Karpas-422 (cell line): ENCODE measurements around the gene ETV6. TPM values are rescaled to one million over a fixed set of nuclear protein-coding genes. Genes with fewer than 3 reads are reported as not detected.

Experiments
- DNase-seq: peaks from one replicate; pipeline ENCODE4 v3.0.0-alpha.2; 2015
- H2AFZ ChIP-seq: fragments of 200-600 bp; sonication (generic); 2 replicates; pipeline ENCODE4 v1.6.1; 2014; ENCODE audit warnings: antibody characterized with exemption, low read length, mixed read lengths
- H3K27ac ChIP-seq: fragments of 200-600 bp; sonication (generic); 2 replicates; pipeline ENCODE4 v1.5.1; 2014; ENCODE audit warnings: mild to moderate bottlenecking, low read length, moderate library complexity
- H3K27me3 ChIP-seq: fragments of 200-600 bp; sonication (generic); 2 replicates; pipeline ENCODE4 v1.6.1; 2014; ENCODE audit warnings: low read length, mixed read lengths
- H3K36me3 ChIP-seq: fragments of 200-600 bp; sonication (generic); 2 replicates; pipeline ENCODE4 v1.6.1; 2014; ENCODE audit warnings: low read length, mixed read lengths; ENCODE audit not compliant: insufficient read depth
- H3K4me1 ChIP-seq: fragments of 200-600 bp; sonication (generic); 2 replicates; pipeline ENCODE4 v1.6.1; 2014; ENCODE audit warnings: mild to moderate bottlenecking, low read length, mixed read lengths
- H3K4me2 ChIP-seq: fragments of 200-600 bp; sonication (generic); 2 replicates; pipeline ENCODE4 v1.6.1; 2014; ENCODE audit warnings: low read length, low read depth, mild to moderate bottlenecking; ENCODE audit not compliant: poor library complexity, severe bottlenecking
- H3K4me3 ChIP-seq: fragments of 200-600 bp; sonication (generic); 2 replicates; pipeline ENCODE4 v1.5.1; 2014; ENCODE audit warnings: mild to moderate bottlenecking, antibody characterized with exemption, low read length, mixed read lengths
- H3K79me2 ChIP-seq: fragments of 200-600 bp; sonication (generic); 2 replicates; pipeline ENCODE4 v1.6.1; 2014; ENCODE audit warnings: mild to moderate bottlenecking, low read length, mixed read lengths
- H3K9ac ChIP-seq: fragments of 200-600 bp; sonication (generic); 2 replicates; pipeline ENCODE4 v1.6.0; 2014; ENCODE audit warnings: low read length
- H3K9me2 ChIP-seq: fragments of 200-600 bp; sonication (generic), shearing (Covaris generic); replicated peaks from 2 replicates; pipeline ENCODE4 v1.6.0; 2014; ENCODE audit warnings: mild to moderate bottlenecking, low read length, moderate library complexity; ENCODE audit not compliant: insufficient read depth
- H3K9me3 ChIP-seq: fragments of 300-700, 200-600 bp; sonication (generic); 2 replicates; pipeline ENCODE4 v1.6.1; 2014; ENCODE audit warnings: low read length, mixed read lengths
- H4K20me1 ChIP-seq: fragments of 200-600 bp; sonication (generic); 2 replicates; pipeline ENCODE4 v1.6.1; 2014; ENCODE audit warnings: mild to moderate bottlenecking, antibody characterized with exemption, low read length, low read depth; ENCODE audit not compliant: insufficient read depth
- total RNA-seq: library from RNA; depleted of rRNA; stranded (reverse); fragments of >200 nt; shearing (Covaris generic); gene quantifications from 2 replicates; pipeline ENCODE4 v1.2.3, GENCODE V29; 2014; ENCODE audit warnings: low replicate concordance

The ETV6 gene
- total RNA-seq, 1 experiment from 2014 or later: 1.0 TPM

GRCh38 chr12:11656550-11656949 lies 7.1 kb downstream of the ETV6 start:
- Histone ChIP-seq H3K9me2 (no peaks in the 10 kb centered on the region), H4K20me1 (no peaks in the 10 kb centered on the region), H3K4me1 (peaks cover 15% of the 10 kb centered on the region), H3K9ac (no peak overlapping the region), H3K4me3 (no peak overlapping the region), H3K79me2 (no peaks in the 10 kb centered on the region), H3K27me3 (no peaks in the 10 kb centered on the region), H3K4me2 (no peak overlapping the region), H3K36me3 (no peaks in the 10 kb centered on the region), H3K9me3 (no peaks in the 10 kb centered on the region), H2AFZ (no peak overlapping the region), H3K27ac (no peak overlapping the region)
- no peak for DNase-seq

DNA sequence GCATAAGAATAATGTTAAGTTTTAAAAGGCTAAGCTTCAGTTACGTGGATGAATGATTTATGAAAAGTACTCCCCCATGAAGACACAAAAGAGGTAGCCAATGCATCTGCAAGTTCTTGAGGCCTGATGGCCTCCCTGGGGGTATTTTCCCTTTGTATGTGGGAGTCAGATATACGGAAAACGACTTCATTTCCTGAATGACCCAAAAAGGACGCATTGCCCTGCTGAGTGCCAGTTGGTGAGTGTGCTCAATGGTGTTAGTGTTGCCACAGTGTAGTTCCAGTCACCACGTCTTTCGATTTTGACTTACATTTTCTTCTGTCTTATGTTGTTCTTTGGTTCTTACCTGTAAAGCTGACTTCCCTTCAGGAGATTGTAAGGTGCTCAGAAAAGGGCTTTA lies 8.0 kb downstream of the ETV6 start:
- Histone ChIP-seq H3K9me2 (no peaks in the 10 kb centered on the region), H3K4me1 (peaks cover 6% of the 10 kb centered on the region), H3K27me3 (no peaks in the 10 kb centered on the region), H3K27ac (no peak overlapping the region), H3K9me3 (no peaks in the 10 kb centered on the region), H3K4me2 (no peak overlapping the region), H3K79me2 (no peaks in the 10 kb centered on the region), H3K9ac (no peak overlapping the region), H2AFZ (no peak overlapping the region), H4K20me1 (no peaks in the 10 kb centered on the region), H3K4me3 (no peak overlapping the region), H3K36me3 (no peaks in the 10 kb centered on the region)
- no peak for DNase-seq

GRCh38 chr12:11658791-11659190 lies 9.3 kb downstream of the ETV6 start:
- H3K4me3 ChIP-seq: no peak overlapping the region
- H3K4me1 ChIP-seq: peaks cover 4% of the 10 kb centered on the region
- H3K27me3 ChIP-seq: no peaks in the 10 kb centered on the region
- no peaks in the 10 kb centered on the region for H3K36me3 ChIP-seq
- H3K9me2 ChIP-seq: no peaks in the 10 kb centered on the region
- no peak overlapping the region for H2AFZ ChIP-seq
- no peaks in the 10 kb centered on the region for H4K20me1 ChIP-seq
- no peaks in the 10 kb centered on the region for H3K79me2 ChIP-seq
- no peaks in the 10 kb centered on the region for H3K9me3 ChIP-seq
- no peak overlapping the region for H3K9ac ChIP-seq
- no peak for DNase-seq
- H3K4me2 ChIP-seq: no peak overlapping the region
- no peak overlapping the region for H3K27ac ChIP-seq

GRCh38 chr12:11660624-11661023 lies 11.2 kb downstream of the ETV6 start:
- Histone ChIP-seq H2AFZ (no peak overlapping the region), H4K20me1 (no peaks in the 10 kb centered on the region), H3K4me2 (no peak overlapping the region), H3K27ac (no peak overlapping the region), H3K4me1 (no peaks in the 10 kb centered on the region), H3K36me3 (no peaks in the 10 kb centered on the region), H3K27me3 (no peaks in the 10 kb centered on the region), H3K9ac (no peak overlapping the region), H3K4me3 (no peak overlapping the region), H3K9me2 (no peaks in the 10 kb centered on the region), H3K9me3 (no peaks in the 10 kb centered on the region), H3K79me2 (no peaks in the 10 kb centered on the region)
- no peak for DNase-seq

GRCh38 chr12:11661491-11662089 lies 12.1 kb downstream of the ETV6 start:
- DNase-seq: no peak
- Histone ChIP-seq H3K9me3 (no peaks in the 10 kb centered on the region), H3K4me3 (no peak overlapping the region), H3K9me2 (no peaks in the 10 kb centered on the region), H3K36me3 (no peaks in the 10 kb centered on the region), H4K20me1 (no peaks in the 10 kb centered on the region), H3K27ac (no peak overlapping the region), H3K27me3 (no peaks in the 10 kb centered on the region), H3K79me2 (no peaks in the 10 kb centered on the region), H2AFZ (no peak overlapping the region), H3K4me2 (no peak overlapping the region), H3K9ac (no peak overlapping the region), H3K4me1 (no peaks in the 10 kb centered on the region)

DNA sequence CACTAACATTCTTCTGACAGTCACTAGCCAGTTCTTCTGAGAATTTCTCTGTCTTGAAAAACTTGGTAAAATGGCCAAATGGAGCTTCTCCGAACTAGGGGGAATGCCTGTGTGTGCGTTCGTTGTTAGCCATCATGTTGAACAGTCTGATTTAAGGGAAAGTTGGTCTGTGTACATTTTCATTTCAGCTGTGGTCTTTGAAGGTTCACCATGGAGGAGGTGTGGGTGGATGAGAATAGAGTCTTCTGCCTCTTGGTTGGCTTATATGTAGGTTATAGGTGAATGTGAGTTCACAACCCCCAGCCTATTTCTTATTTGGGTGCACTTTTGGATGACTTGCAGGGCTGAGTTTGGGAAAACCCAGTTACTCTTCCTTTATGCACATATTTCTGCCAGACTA lies 12.9 kb downstream of the ETV6 start:
- H2AFZ ChIP-seq: no peak overlapping the region
- no peak for DNase-seq
- no peak overlapping the region for H3K4me3 ChIP-seq
- no peak overlapping the region for H3K9ac ChIP-seq
- H3K27ac ChIP-seq: no peak overlapping the region
- no peaks in the 10 kb centered on the region for H3K27me3 ChIP-seq
- no peaks in the 10 kb centered on the region for H3K36me3 ChIP-seq
- no peak overlapping the region for H3K4me2 ChIP-seq
- no peaks in the 10 kb centered on the region for H3K9me2 ChIP-seq
- H3K9me3 ChIP-seq: no peaks in the 10 kb centered on the region
- no peaks in the 10 kb centered on the region for H4K20me1 ChIP-seq
- no peaks in the 10 kb centered on the region for H3K4me1 ChIP-seq
- H3K79me2 ChIP-seq: no peaks in the 10 kb centered on the region

DNA sequence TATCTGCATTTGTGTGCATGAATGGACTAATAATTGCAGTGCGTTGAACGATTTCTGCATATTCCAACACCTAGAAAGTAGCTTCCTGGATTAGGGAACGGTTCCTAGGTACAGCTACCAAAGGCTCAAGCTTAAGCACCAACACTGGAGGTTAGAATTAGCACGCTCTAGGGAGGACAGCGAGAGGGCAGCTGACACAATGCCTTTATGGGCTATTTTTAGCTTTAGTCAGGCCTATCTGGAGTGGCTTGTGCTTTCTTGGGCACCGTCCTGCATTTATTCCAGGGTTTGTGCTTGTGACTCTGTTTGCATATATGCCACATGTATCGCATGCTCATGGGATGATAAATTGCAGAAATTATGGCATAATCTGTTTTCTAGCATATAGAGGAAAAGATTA lies 13.7 kb downstream of the ETV6 start:
- Histone ChIP-seq H2AFZ (no peak overlapping the region), H3K4me1 (no peaks in the 10 kb centered on the region), H3K9me3 (no peaks in the 10 kb centered on the region), H3K79me2 (no peaks in the 10 kb centered on the region), H3K36me3 (no peaks in the 10 kb centered on the region), H4K20me1 (no peaks in the 10 kb centered on the region), H3K9me2 (no peaks in the 10 kb centered on the region), H3K27me3 (no peaks in the 10 kb centered on the region), H3K4me3 (no peak overlapping the region), H3K27ac (no peak overlapping the region), H3K9ac (no peak overlapping the region), H3K4me2 (no peak overlapping the region)
- DNase-seq: no peak

GRCh38 chr12:11664101-11664500 lies 14.6 kb downstream of the ETV6 start:
- Histone ChIP-seq H3K27me3 (no peaks in the 10 kb centered on the region), H3K79me2 (no peaks in the 10 kb centered on the region), H3K4me2 (no peak overlapping the region), H3K4me1 (no peaks in the 10 kb centered on the region), H2AFZ (no peak overlapping the region), H3K9ac (no peak overlapping the region), H4K20me1 (no peaks in the 10 kb centered on the region), H3K4me3 (no peak overlapping the region), H3K36me3 (no peaks in the 10 kb centered on the region), H3K9me2 (no peaks in the 10 kb centered on the region), H3K9me3 (no peaks in the 10 kb centered on the region), H3K27ac (no peak overlapping the region)
- DNase-seq: no peak
